Nephron progenitor cell (in vitro differentiated cells): Measurements from ENCODE around the gene ENPP3.

Experiments
- DNase-seq: peaks from one replicate; pipeline ENCODE4 v3.0.0; 2021
- H3K27ac Mint-ChIP-seq: 2 replicates; pipeline ENCODE4 v1.8.0; 2021; ENCODE audit warnings: mild to moderate bottlenecking, moderate library complexity, mixed read lengths
- H3K27me3 Mint-ChIP-seq: 2 replicates; pipeline ENCODE4 v1.8.0; 2021; ENCODE audit warnings: mild to moderate bottlenecking, low read depth, mixed read lengths; ENCODE audit not compliant: poor library complexity
- H3K36me3 Mint-ChIP-seq: 2 replicates; pipeline ENCODE4 v1.8.0; 2021; ENCODE audit warnings: low read depth, mixed read lengths
- H3K4me1 Mint-ChIP-seq: 2 replicates; pipeline ENCODE4 v1.8.0; 2021; ENCODE audit warnings: mixed read lengths
- H3K4me3 Mint-ChIP-seq: 2 replicates; pipeline ENCODE4 v1.8.0; 2021; ENCODE audit warnings: mild to moderate bottlenecking, moderate library complexity, mixed read lengths
- H3K9me3 Mint-ChIP-seq: 2 replicates; pipeline ENCODE4 v1.8.0; 2021; ENCODE audit warnings: mild to moderate bottlenecking, moderate library complexity, mixed read lengths
- CTCF ChIP-seq: fragments of 200-600 bp; sonication (generic); IDR thresholded peaks from 2 replicates; pipeline ENCODE4 v1.5.0; 2021; ENCODE audit warnings: antibody characterized with exemption

ENPP3 gene

DNA sequence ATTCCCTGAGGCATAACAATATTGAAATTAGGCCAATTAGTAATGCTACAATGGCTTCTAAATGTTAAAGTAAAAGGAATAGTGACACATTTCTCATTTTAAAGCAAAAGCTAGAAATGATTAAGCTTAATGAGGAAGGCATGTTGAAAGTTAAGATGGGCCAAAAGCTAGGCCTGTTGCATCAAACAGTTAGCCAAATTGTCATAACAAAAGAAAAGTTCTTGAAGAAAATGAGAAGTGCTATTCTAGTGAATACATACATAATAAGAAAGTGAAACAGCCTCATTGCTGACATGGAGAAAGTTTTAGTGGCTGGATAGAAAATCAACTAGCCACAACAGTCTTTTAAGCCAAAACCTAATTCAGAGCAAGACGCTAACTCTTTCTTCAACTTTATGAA lies 51.2 kb downstream of the ENPP3 start:
- Mint-ChIP-seq H3K4me3 (no peak overlapping the region), H3K9me3 (no peaks in the 10 kb centered on the region), H3K36me3 (no peaks in the 10 kb centered on the region), H3K27me3 (no peaks in the 10 kb centered on the region), H3K27ac (no peak overlapping the region), H3K4me1 (no peaks in the 10 kb centered on the region)
- TF ChIP-seq CTCF = no peak
- no peak for DNase-seq

GRCh38 chr6:131692031-131692430 lies 54.9 kb downstream of the ENPP3 start:
- Mint-ChIP-seq H3K27me3 (no peaks in the 10 kb centered on the region), H3K4me3 (no peak overlapping the region), H3K4me1 (no peaks in the 10 kb centered on the region), H3K9me3 (no peaks in the 10 kb centered on the region), H3K36me3 (no peaks in the 10 kb centered on the region), H3K27ac (no peak overlapping the region)
- TF ChIP-seq CTCF = no peak
- no peak for DNase-seq

- no peaks in the 10 kb centered on the region for H3K36me3 Mint-ChIP-seq
- H3K4me3 Mint-ChIP-seq = no peak overlapping the region
- TF ChIP-seq CTCF = no peak
- no peaks in the 10 kb centered on the region for H3K27me3 Mint-ChIP-seq
- no peak for DNase-seq
- no peaks in the 10 kb centered on the region for H3K9me3 Mint-ChIP-seq
- no peak overlapping the region for H3K27ac Mint-ChIP-seq
- H3K4me1 Mint-ChIP-seq = no peaks in the 10 kb centered on the region
These were observed 55.5 kb downstream of the ENPP3 start for GRCh38 chr6:131692589-131692988.

DNA sequence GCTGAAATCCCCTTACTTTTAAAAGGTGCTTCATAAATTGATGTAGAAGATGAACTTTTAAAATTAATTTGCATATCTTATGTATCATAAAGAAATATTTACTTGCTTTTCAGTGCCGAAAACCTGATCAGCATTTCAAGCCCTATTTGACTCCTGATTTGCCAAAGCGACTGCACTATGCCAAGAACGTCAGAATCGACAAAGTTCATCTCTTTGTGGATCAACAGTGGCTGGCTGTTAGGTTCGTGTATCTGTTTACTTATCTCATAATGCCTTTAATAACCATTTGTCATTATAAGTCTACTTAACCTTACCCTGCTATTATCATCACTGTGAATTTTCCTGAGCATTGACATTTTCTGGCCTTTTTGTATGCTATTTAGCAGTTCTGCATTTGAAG lies 56.3 kb downstream of the ENPP3 start:
- no peak overlapping the region for H3K4me3 Mint-ChIP-seq

DNA sequence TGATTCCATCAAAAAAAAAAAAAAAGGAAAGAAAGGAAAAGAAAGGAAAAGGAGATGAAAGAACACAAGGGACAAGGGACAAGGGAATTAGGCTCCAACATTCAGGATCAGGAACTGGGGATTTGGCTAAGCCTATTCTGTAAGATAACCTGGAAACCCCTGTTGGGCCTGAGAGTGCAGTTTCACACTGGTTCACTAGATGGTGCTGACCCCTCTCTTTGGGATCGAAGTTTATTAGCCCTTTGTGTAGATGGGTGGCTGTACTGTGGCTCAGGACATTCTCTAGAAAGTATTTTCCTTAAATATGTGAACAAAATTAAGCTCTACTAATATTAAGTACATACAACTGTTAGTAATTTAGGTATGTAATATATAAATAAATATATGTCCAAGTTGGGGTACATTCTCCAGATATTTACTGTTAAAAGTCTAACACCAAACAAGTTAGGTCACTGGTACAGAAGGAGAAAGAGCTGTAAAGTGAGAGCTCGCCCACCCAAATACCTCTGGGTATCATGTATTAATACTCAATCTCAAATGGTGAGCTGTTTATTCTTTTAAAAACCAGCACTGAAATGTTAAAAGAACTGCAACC lies 57.8 kb downstream of the ENPP3 start:
- DNase-seq = peak; percentile 51
- Mint-ChIP-seq H3K4me3 (no peak overlapping the region), H3K27ac (no peak overlapping the region)

More for the DNA sequence above, 56.3 kb downstream of the ENPP3 start:
- H3K9me3 Mint-ChIP-seq = no peaks in the 10 kb centered on the region
- TF ChIP-seq CTCF = no peak
- H3K27ac Mint-ChIP-seq = no peak overlapping the region
- H3K4me1 Mint-ChIP-seq = no peaks in the 10 kb centered on the region
- no peaks in the 10 kb centered on the region for H3K27me3 Mint-ChIP-seq
- H3K36me3 Mint-ChIP-seq = no peaks in the 10 kb centered on the region
- no peak for DNase-seq

More for the DNA sequence above, 57.8 kb downstream of the ENPP3 start:
- H3K27me3 Mint-ChIP-seq = no peaks in the 10 kb centered on the region
- TF ChIP-seq CTCF = peak; percentile 82
- no peaks in the 10 kb centered on the region for H3K36me3 Mint-ChIP-seq
- no peaks in the 10 kb centered on the region for H3K4me1 Mint-ChIP-seq
- H3K9me3 Mint-ChIP-seq = no peaks in the 10 kb centered on the region
